CD4-positive, alpha-beta T cell treated with Interleukin-4 for 1 hour (primary cell): Measurements from ENCODE around the gene SLC1A4.
"Not testable (repeated sequence)": the region's sequence is repeated elsewhere in the genome, so short reads cannot be mapped to it uniquely, and the experiment has no call there.

ENCODE experiments used
- DNase-seq, 2 donors: peaks; one replicate each; pipeline ENCODE4 v3.0.0-alpha.2; 2020 to 2022

The SLC1A4 gene

GRCh38 chr2:65027616-65028244 lies 38.5 kb downstream of the SLC1A4 start:
- no peak for DNase-seq

GRCh38 chr2:65030476-65031332 lies 41.5 kb downstream of the SLC1A4 start:
- DNase-seq, result peak in 1 of 2 donors; percentile 56

GRCh38 chr2:65031341-65032018 lies 42.3 kb downstream of the SLC1A4 start:
- peak in 1 of 2 donors; percentile 51 for DNase-seq

GRCh38 chr2:65032019-65032975 lies 43.1 kb downstream of the SLC1A4 start:
- DNase-seq, result no peak

GRCh38 chr2:65033178-65033577 lies 44.0 kb downstream of the SLC1A4 start:
- peak in 1 of 2 donors; percentile 34 for DNase-seq

- DNase-seq, result not testable (repeated sequence)
These were observed 44.5 kb downstream of the SLC1A4 start for GRCh38 chr2:65033667-65034066.

GRCh38 chr2:65035351-65035943 lies 46.2 kb downstream of the SLC1A4 start:
- no peak for DNase-seq

GRCh38 chr2:65037178-65037577 lies 48.0 kb downstream of the SLC1A4 start:
- no peak for DNase-seq

- no peak for DNase-seq
These were observed 50.4 kb downstream of the SLC1A4 start for GRCh38 chr2:65039640-65040039.

- peak; percentile 81 to 84 for DNase-seq
These were observed 51.4 kb downstream of the SLC1A4 start for GRCh38 chr2:65040400-65041261.

- no peak for DNase-seq
These were observed 53.8 kb downstream of the SLC1A4 start for GRCh38 chr2:65043001-65043400.

GRCh38 chr2:65044097-65044735 lies 55.0 kb downstream of the SLC1A4 start:
- DNase-seq, result no peak

GRCh38 chr2:65045651-65046050 lies 56.5 kb downstream of the SLC1A4 start:
- DNase-seq, result no peak

GRCh38 chr2:65046633-65047407 lies 57.6 kb downstream of the SLC1A4 start:
- DNase-seq, result no peak

GRCh38 chr2:65049010-65049639 lies 59.9 kb downstream of the SLC1A4 start:
- no peak for DNase-seq

GRCh38 chr2:65050931-65051330 lies 61.7 kb downstream of the SLC1A4 start:
- DNase-seq, result no peak

- DNase-seq, result peak; percentile 69 to 72
These were observed 64.0 kb downstream of the SLC1A4 start for GRCh38 chr2:65053199-65053598.

- no peak for DNase-seq
These were observed 65.7 kb downstream of the SLC1A4 start for GRCh38 chr2:65054749-65055421.
